Measurements from ENCODE around the gene ZNF330.

Gene ZNF330

GRCh38 chr4:141238186-141238585, 17.5 kb downstream of the ZNF330 start:
- DNase-seq = no peak

- no peak for DNase-seq
Observed at GRCh38 chr4:141240259-141240658, 19.6 kb downstream of the ZNF330 start.

- no peak for DNase-seq
Observed at GRCh38 chr4:141240671-141241070, 20.0 kb downstream of the ZNF330 start.

GRCh38 chr4:141241986-141242385, 21.3 kb downstream of the ZNF330 start:
- DNase-seq = no peak

- no peak for DNase-seq
Observed at GRCh38 chr4:141244419-141244818, 23.7 kb downstream of the ZNF330 start.

- DNase-seq = no peak
Observed at GRCh38 chr4:141246243-141246642, 25.5 kb downstream of the ZNF330 start.

- DNase-seq = no peak
Observed at GRCh38 chr4:141246683-141247429, 26.2 kb downstream of the ZNF330 start.

- DNase-seq = no peak
Observed at GRCh38 chr4:141247430-141247780, 26.7 kb downstream of the ZNF330 start.

- no peak for DNase-seq
Observed at GRCh38 chr4:141248029-141248428, 27.3 kb downstream of the ZNF330 start.

GRCh38 chr4:141248486-141248885, 27.8 kb downstream of the ZNF330 start:
- DNase-seq = no peak

- DNase-seq = no peak
Observed at GRCh38 chr4:141254326-141254725, 33.6 kb downstream of the ZNF330 start.

- no peak for DNase-seq
Observed at GRCh38 chr4:141255016-141255415, 34.3 kb downstream of the ZNF330 start.

GRCh38 chr4:141258558-141258957, 37.9 kb downstream of the ZNF330 start:
- DNase-seq = no peak

GRCh38 chr4:141275834-141276233, 55.1 kb downstream of the ZNF330 start:
- DNase-seq = no peak

- DNase-seq = no peak
Observed at GRCh38 chr4:141283152-141283551, 62.5 kb downstream of the ZNF330 start.

- no peak for DNase-seq
Observed at GRCh38 chr4:141283563-141283962, 62.9 kb downstream of the ZNF330 start.

All from activated gamma-delta T cell treated with Interleukin-2 at 50 U/mL for 16 hours (primary cell).